Peyer's patch (tissue), 4 donors: ENCODE measurements around the gene MACROD2. TPM values are rescaled to one million over a fixed set of nuclear protein-coding genes. Genes with fewer than 3 reads are reported as not detected.

ENCODE experiments used
- DNase-seq, 3 donors: peaks; one replicate each; pipeline ENCODE4 v3.0.0-alpha.2; 2017 to 2019
- H3K27ac ChIP-seq, 4 donors: fragments of 200-600 bp; sonication (generic); one replicate each; pipeline ENCODE4 v1.5.1; 2016 to 2019
- H3K27me3 ChIP-seq, 2 donors: fragments of 200-600 bp; sonication (generic); one replicate each; pipeline ENCODE4 v1.5.1; 2019
- H3K36me3 ChIP-seq, 3 donors: fragments of 200-600 bp; sonication (generic); one replicate each; pipeline ENCODE4 v1.5.1; 2016 to 2019
- H3K4me1 ChIP-seq, 4 donors: fragments of 200-600 bp; sonication (generic); one replicate each; pipeline ENCODE4 v1.5.1; 2016 to 2019
- H3K4me3 ChIP-seq, 4 donors: fragments of 200-600 bp; sonication (generic); 1 replicate in 3 of 4; 2 replicates in 1 of 4; pipeline ENCODE4 v1.5.1; 2016 to 2019; ENCODE audit warnings: mild to moderate bottlenecking in 1 of 4
- H3K9me3 ChIP-seq, 4 donors: fragments of 200-600 bp; sonication (generic); one replicate each; pipeline ENCODE4 v1.5.1; 2016 to 2019; ENCODE audit warnings: mild to moderate bottlenecking in 1 of 4
- CTCF ChIP-seq, 6 experiments: fragments of 450-650 bp in 4 of 6; fragments of 200-600 bp in 2 of 6; sonication (generic) in 1 of 6; IDR thresholded peaks; one replicate each; pipeline ENCODE4 v1.5.1; 2017 to 2019; ENCODE audit warnings: antibody characterized with exemption in 6 of 6, mild to moderate bottlenecking in 3 of 6, moderate library complexity in 1 of 6
- POLR2A ChIP-seq, 2 donors: fragments of 450-650 bp; IDR thresholded peaks; one replicate each; pipeline ENCODE4 v1.5.1; 2017; ENCODE audit warnings: antibody characterized with exemption in 2 of 2, mild to moderate bottlenecking in 2 of 2, moderate library complexity in 2 of 2
- total RNA-seq, 4 donors: library from RNA; depleted of rRNA; stranded (reverse); fragments of >200 nt; gene quantifications; one replicate each; pipeline ENCODE4 v1.1.0, GENCODE V29; 2016

MACROD2 gene
- total RNA-seq, 4 donors from 2014 or later, result 2.5 to 10.7 (median 6.5) TPM

- Histone ChIP-seq H3K4me3 (no peak overlapping the region), H3K27me3 (no peaks in the 10 kb centered on the region), H3K36me3 (no peaks in the 10 kb centered on the region), H3K4me1 (no peaks in the 10 kb centered on the region), H3K27ac (no peak overlapping the region), H3K9me3 (no peaks in the 10 kb centered on the region)
- TF ChIP-seq CTCF (IDR thresholded peaks at IDR 0.05) (no peak), POLR2A (IDR thresholded peaks at IDR 0.05) (no peak)
- no peak for DNase-seq
These were observed 1224.8 kb downstream of the MACROD2 start for GRCh38 chr20:15220009-15220656.

DNA sequence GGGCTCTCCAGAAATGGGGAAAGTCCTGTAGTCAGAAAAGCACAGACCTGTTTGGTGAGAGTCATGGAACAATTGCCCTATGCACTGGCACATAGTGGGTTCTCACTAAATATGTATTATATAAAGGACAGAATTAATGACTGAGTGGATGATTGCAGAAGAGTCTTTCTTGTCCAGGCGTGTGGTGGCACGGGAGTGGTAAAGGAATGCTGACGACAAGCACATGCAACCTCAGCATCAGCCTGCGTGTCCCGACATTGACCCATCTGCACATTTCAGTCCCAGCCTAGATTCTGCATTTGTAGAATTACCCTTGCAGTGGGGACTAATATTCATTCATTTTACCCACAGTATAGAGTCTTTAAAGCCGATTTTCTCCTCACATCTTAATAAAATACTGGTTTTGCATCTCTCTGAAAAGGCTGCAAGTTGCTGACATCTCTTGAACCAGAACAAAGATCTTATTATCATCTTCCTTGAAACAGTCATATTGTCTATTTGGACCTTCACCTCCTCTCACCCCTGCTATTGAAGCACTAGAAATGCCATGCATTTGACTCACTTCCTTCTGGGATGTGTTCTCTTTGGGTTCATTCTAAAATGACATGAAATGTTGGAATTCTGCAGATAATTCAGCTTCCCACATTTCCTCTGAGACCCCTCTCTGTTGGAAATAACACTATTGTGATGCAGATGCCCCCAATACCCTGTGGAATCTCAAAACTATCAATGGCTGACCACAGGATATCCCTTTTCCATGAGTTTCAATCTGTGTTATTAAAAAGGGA lies 1225.7 kb downstream of the MACROD2 start:
- Histone ChIP-seq H3K27ac (no peak overlapping the region), H3K4me3 (no peak overlapping the region), H3K4me1 (no peaks in the 10 kb centered on the region), H3K9me3 (no peaks in the 10 kb centered on the region), H3K27me3 (no peaks in the 10 kb centered on the region), H3K36me3 (no peaks in the 10 kb centered on the region)
- TF ChIP-seq CTCF (IDR thresholded peaks at IDR 0.05) (no peak), POLR2A (IDR thresholded peaks at IDR 0.05) (no peak)
- no peak for DNase-seq

- Histone ChIP-seq H3K9me3 (no peaks in the 10 kb centered on the region), H3K4me3 (no peak overlapping the region), H3K4me1 (no peaks in the 10 kb centered on the region), H3K27ac (no peak overlapping the region), H3K36me3 (no peaks in the 10 kb centered on the region), H3K27me3 (no peaks in the 10 kb centered on the region)
- no peak for DNase-seq
- TF ChIP-seq POLR2A (IDR thresholded peaks at IDR 0.05), result no peak
These were observed 1227.4 kb downstream of the MACROD2 start for GRCh38 chr20:15222502-15223330.

- TF ChIP-seq POLR2A (IDR thresholded peaks at IDR 0.05), result no peak
- no peak for TF ChIP-seq CTCF (IDR thresholded peaks at IDR 0.05)
- no peaks in the 10 kb centered on the region for H3K36me3 ChIP-seq
- DNase-seq, result no peak
These were observed 1228.9 kb downstream of the MACROD2 start for GRCh38 chr20:15224199-15224598.

GRCh38 chr20:15227102-15227501 lies 1231.8 kb downstream of the MACROD2 start:
- DNase-seq, result no peak
- H3K36me3 ChIP-seq, result no peaks in the 10 kb centered on the region
- TF ChIP-seq POLR2A (IDR thresholded peaks at IDR 0.05) (no peak), CTCF (IDR thresholded peaks at IDR 0.05) (no peak)
- no peaks in the 10 kb centered on the region for H3K27me3 ChIP-seq
- no peak overlapping the region for H3K27ac ChIP-seq
- H3K9me3 ChIP-seq, result no peaks in the 10 kb centered on the region
- no peaks in the 10 kb centered on the region for H3K4me1 ChIP-seq
- no peak overlapping the region for H3K4me3 ChIP-seq

More at GRCh38 chr20:15224199-15224598, 1228.9 kb downstream of the MACROD2 start:
- H3K9me3 ChIP-seq, result no peaks in the 10 kb centered on the region
- H3K4me1 ChIP-seq, result no peaks in the 10 kb centered on the region
- no peak overlapping the region for H3K27ac ChIP-seq
- no peak overlapping the region for H3K4me3 ChIP-seq
- H3K27me3 ChIP-seq, result no peaks in the 10 kb centered on the region
